ENCODE data around the gene POMT2.

Gene POMT2

GRCh38 chr14:77264466-77265186, 56.1 kb downstream of the POMT2 start:
- no peak for DNase-seq

- no peak for DNase-seq
Measured at GRCh38 chr14:77260631-77261030, 60.1 kb downstream of the POMT2 start.

- no peak for DNase-seq
Measured at GRCh38 chr14:77260199-77260598, 60.5 kb downstream of the POMT2 start.

GRCh38 chr14:77259025-77259715, 61.5 kb downstream of the POMT2 start:
- DNase-seq, result no peak

GRCh38 chr14:77258566-77258965, 62.1 kb downstream of the POMT2 start:
- no peak for DNase-seq

- DNase-seq, result no peak
Measured at GRCh38 chr14:77257700-77258099, 63.0 kb downstream of the POMT2 start.

- DNase-seq, result no peak
Measured at GRCh38 chr14:77256694-77257093, 64.0 kb downstream of the POMT2 start.

- no peak for DNase-seq
Measured at GRCh38 chr14:77253333-77254190, 67.1 kb downstream of the POMT2 start.

- DNase-seq, result no peak
Measured at GRCh38 chr14:77251870-77252269, 68.8 kb downstream of the POMT2 start.

GRCh38 chr14:77250927-77251326, 69.8 kb downstream of the POMT2 start:
- DNase-seq, result no peak

- DNase-seq, result no peak
Measured at GRCh38 chr14:77249286-77249685, 71.4 kb downstream of the POMT2 start.

- DNase-seq, result no peak
Measured at GRCh38 chr14:77248666-77249065, 72.0 kb downstream of the POMT2 start.

GRCh38 chr14:77246784-77247183, 73.9 kb downstream of the POMT2 start:
- DNase-seq, result no peak

- DNase-seq, result no peak
Measured at GRCh38 chr14:77245820-77246219, 74.9 kb downstream of the POMT2 start.

GRCh38 chr14:77243853-77244252, 76.8 kb downstream of the POMT2 start:
- DNase-seq, result no peak

GRCh38 chr14:77242752-77243151, 77.9 kb downstream of the POMT2 start:
- no peak for DNase-seq

- no peak for DNase-seq
Measured at GRCh38 chr14:77241955-77242354, 78.7 kb downstream of the POMT2 start.

- DNase-seq, result no peak
Measured at GRCh38 chr14:77240336-77240915, 80.3 kb downstream of the POMT2 start.

- no peak for DNase-seq
Measured at GRCh38 chr14:77239412-77239811, 81.3 kb downstream of the POMT2 start.

- DNase-seq, result no peak
Measured at GRCh38 chr14:77238996-77239395, 81.7 kb downstream of the POMT2 start.

- DNase-seq, result no peak
Measured at GRCh38 chr14:77238356-77238755, 82.3 kb downstream of the POMT2 start.

- DNase-seq, result no peak
Measured at GRCh38 chr14:77236814-77237213, 83.9 kb downstream of the POMT2 start.

- DNase-seq, result no peak
Measured at GRCh38 chr14:77231721-77232120, 89.0 kb downstream of the POMT2 start.

All from stimulated activated CD4-positive, alpha-beta T cell treated with anti-CD3 and anti-CD28 coated beads, Interleukin-1b, Interleukin-23, amount 100 ng/mL, for 48 hours (primary cell).